Liver (tissue), 9 donors: Measurements from ENCODE around the gene ACTL7B. TPM values are rescaled to one million over a fixed set of nuclear protein-coding genes. Genes with fewer than 3 reads are reported as not detected.
"Not testable (repeated sequence)": the region's sequence is repeated elsewhere in the genome, so short reads cannot be mapped to it uniquely, and the experiment has no call there.

Experiments
- DNase-seq: peaks from one replicate; pipeline ENCODE4 v3.0.0-alpha.2; 2017; ENCODE audit warnings: low spot score
- H3K27ac ChIP-seq, 2 donors: one replicate each; pipeline ENCODE4 v1.7.0; 2013; ENCODE audit warnings: inconsistent platforms in 2 of 2, low read length in 2 of 2, control low read depth in 1 of 2, low read depth in 1 of 2, mild to moderate bottlenecking in 1 of 2
- H3K27me3 ChIP-seq, 4 donors: one replicate each; pipeline versions ENCODE4 v1.6.1 to v1.7.0; 2013; ENCODE audit warnings: low read length in 3 of 4, inconsistent platforms in 1 of 4, mild to moderate bottlenecking in 1 of 4, moderate library complexity in 1 of 4; ENCODE audit not compliant: control insufficient read depth in 4 of 4, insufficient read depth in 4 of 4
- H3K36me3 ChIP-seq, 4 donors: one replicate each; pipeline versions ENCODE4 v1.6.1 to v1.7.0; 2013; ENCODE audit warnings: low read length in 3 of 4, mild to moderate bottlenecking in 3 of 4, low read depth in 1 of 4, moderate library complexity in 1 of 4; ENCODE audit not compliant: control insufficient read depth in 4 of 4, insufficient read depth in 3 of 4
- H3K4me1 ChIP-seq, 4 donors: one replicate each; pipeline versions ENCODE4 v1.6.1 to v1.7.0; 2013; ENCODE audit warnings: low read length in 3 of 4, mild to moderate bottlenecking in 3 of 4, moderate library complexity in 1 of 4; ENCODE audit not compliant: control insufficient read depth in 4 of 4, insufficient read depth in 4 of 4
- H3K4me3 ChIP-seq, 3 donors: one replicate each; pipeline versions ENCODE4 v1.6.1 to v1.7.0; 2013; ENCODE audit warnings: low read length in 3 of 3, control low read depth in 1 of 3, low read depth in 1 of 3, mild to moderate bottlenecking in 1 of 3
- H3K9ac ChIP-seq, 2 donors: one replicate each; pipeline ENCODE4 v1.7.0; 2013; ENCODE audit warnings: low read length in 2 of 2, mild to moderate bottlenecking in 2 of 2, moderate library complexity in 2 of 2, control low read depth in 1 of 2, low read depth in 1 of 2
- H3K9me3 ChIP-seq, 4 donors: one replicate each; pipeline versions ENCODE4 v1.6.1 to v1.7.0; 2013; ENCODE audit warnings: low read length in 3 of 4; ENCODE audit not compliant: control insufficient read depth in 4 of 4
- ATF3 ChIP-seq: IDR thresholded peaks from 2 replicates; pipeline ENCODE4 v1.6.1; 2016; ENCODE audit warnings: antibody characterized with exemption
- CTCF ChIP-seq: fragments of 150-350 bp; IDR thresholded peaks from 2 replicates; pipeline ENCODE4 v1.5.1; 2017; ENCODE audit warnings: improper control_type of control experiment, low read depth, low read length; ENCODE audit not compliant: missing input control
- FOXA1 ChIP-seq: IDR thresholded peaks from 2 replicates; pipeline ENCODE4 v1.6.1; 2016; ENCODE audit warnings: antibody characterized with exemption
- FOXA2 ChIP-seq: IDR thresholded peaks from 2 replicates; pipeline ENCODE4 v1.6.1; 2016; ENCODE audit warnings: antibody characterized with exemption
- HNF4A ChIP-seq, 2 donors: conservative IDR thresholded peaks; 2 replicates each; pipeline ENCODE4 v1.6.1; 2016; ENCODE audit warnings: antibody characterized with exemption in 2 of 2, mild to moderate bottlenecking in 2 of 2
- HNF4G ChIP-seq: IDR thresholded peaks from 2 replicates; pipeline ENCODE4 v1.6.1; 2016; ENCODE audit warnings: antibody characterized with exemption
- JUND ChIP-seq, 2 donors: IDR thresholded peaks; 2 replicates each; pipeline ENCODE4 v1.6.1; 2016; ENCODE audit warnings: antibody characterized with exemption in 2 of 2
- MAX ChIP-seq: IDR thresholded peaks from 2 replicates; pipeline ENCODE4 v1.6.1; 2016; ENCODE audit warnings: antibody characterized with exemption
- NR2F2 ChIP-seq: IDR thresholded peaks from 2 replicates; pipeline ENCODE4 v1.6.1; 2016; ENCODE audit warnings: antibody characterized with exemption
- RAD21 ChIP-seq, 2 donors: IDR thresholded peaks; 2 replicates each; pipeline ENCODE4 v1.6.1; 2016; ENCODE audit warnings: antibody characterized with exemption in 2 of 2, mild to moderate bottlenecking in 2 of 2
- REST ChIP-seq: IDR thresholded peaks from 2 replicates; pipeline ENCODE4 v1.6.1; 2016; ENCODE audit warnings: antibody characterized with exemption, mild to moderate bottlenecking
- RXRA ChIP-seq, 2 donors: IDR thresholded peaks; 2 replicates each; pipeline ENCODE4 v1.6.1; 2017 to 2018; ENCODE audit warnings: antibody characterized with exemption in 2 of 2, mild to moderate bottlenecking in 1 of 2
- TAF1 ChIP-seq: conservative IDR thresholded peaks from 2 replicates; pipeline ENCODE4 v1.6.1; 2016; ENCODE audit warnings: antibody characterized with exemption, mild to moderate bottlenecking
- YY1 ChIP-seq: IDR thresholded peaks from 2 replicates; pipeline ENCODE4 v1.6.1; 2016; ENCODE audit warnings: antibody characterized with exemption, mild to moderate bottlenecking
- ZBTB33 ChIP-seq: IDR thresholded peaks from 2 replicates; pipeline ENCODE4 v1.6.1; 2016; ENCODE audit warnings: antibody characterized with exemption
- WGBS: extraction: QIAGEN DNeasy Blood & Tissue Kit; methylation state at CpG from one replicate; pipeline ENCODE4 v1.1.7; 2013; 5-methylcytosine and 5-hydroxymethylcytosine counted together
- polyA plus RNA-seq, 2 donors: library from polyadenylated mRNA; stranded (reverse) in 1 of 2; unstranded in 1 of 2; fragments of 200-250 nt in 1 of 2; fragments of >200 nt in 1 of 2; fragmentation: Nextera tagmentation in 1 of 2; extraction: Ambion mirVana in 1 of 2; gene quantifications; one replicate each; pipeline versions ENCODE4 v1.2.1 to v1.2.3, GENCODE V29; 2013 to 2015
- total RNA-seq, 2 donors: library from RNA; depleted of rRNA; stranded (reverse); fragments of >200 nt; gene quantifications; one replicate each; pipeline ENCODE4 v1.2.3, GENCODE V29; 2014
- donor health status: healthy.
- donor health status: healthy.
- donor health status: healthy.
- donor health status: healthy.
- donor health status: healthy.

ACTL7B gene
- total and polyA plus RNA-seq, 4 donors, result 0.09 TPM; not detected in 3

- H3K27ac ChIP-seq, result no peak overlapping the region
- no peaks in the 10 kb centered on the region for H3K9me3 ChIP-seq
- H3K27me3 ChIP-seq, result no peaks in the 10 kb centered on the region
- no peak for TF ChIP-seq REST
- TF ChIP-seq HNF4G, result no peak
- no peak for TF ChIP-seq TAF1
- TF ChIP-seq FOXA2, result no peak
- TF ChIP-seq NR2F2, result no peak
- no peak for TF ChIP-seq ATF3
- H3K9ac ChIP-seq, result no peak overlapping the region
- no peak for DNase-seq
- H3K4me1 ChIP-seq, result no peaks in the 10 kb centered on the region
- no peaks in the 10 kb centered on the region for H3K36me3 ChIP-seq
- 76% methylated on average over 16 of the region's 16 CpGs for WGBS
- no peak overlapping the region for H3K4me3 ChIP-seq
These were observed 13.0 kb downstream of the ACTL7B start for GRCh38 chr9:108842610-108843295.

- not testable (repeated sequence) for H3K4me3 ChIP-seq, H3K27ac ChIP-seq, H3K27me3 ChIP-seq, DNase-seq, H3K9ac ChIP-seq, H3K9me3 ChIP-seq, H3K36me3 ChIP-seq, H3K4me1 ChIP-seq
- WGBS, result 91% methylated on average over 5 of the region's 5 CpGs
These were observed 16.2 kb downstream of the ACTL7B start for GRCh38 chr9:108839561-108839960.

GRCh38 chr9:108838017-108838416 is 17.8 kb downstream of the ACTL7B start:
- no peaks in the 10 kb centered on the region for H3K4me1 ChIP-seq
- no peaks in the 10 kb centered on the region for H3K27me3 ChIP-seq
- H3K9me3 ChIP-seq, result no peaks in the 10 kb centered on the region
- 85% methylated on average over 6 of the region's 6 CpGs for WGBS
- H3K9ac ChIP-seq, result no peak overlapping the region
- no peaks in the 10 kb centered on the region for H3K36me3 ChIP-seq
- no peak overlapping the region for H3K4me3 ChIP-seq
- no peak overlapping the region for H3K27ac ChIP-seq
- no peak for DNase-seq
- no peak for TF ChIP-seq CTCF
- no peak for TF ChIP-seq HNF4G
- TF ChIP-seq ATF3, result no peak
- TF ChIP-seq JUND (IDR thresholded peaks at IDR 0.05), result no peak
- TF ChIP-seq RXRA (IDR thresholded peaks at IDR 0.05), result no peak
- TF ChIP-seq MAX, result no peak
- TF ChIP-seq TAF1, result no peak
- TF ChIP-seq ZBTB33, result no peak
- TF ChIP-seq REST, result no peak
- no peak for TF ChIP-seq FOXA2
- no peak for TF ChIP-seq YY1
- no peak for TF ChIP-seq FOXA1
- no peak for TF ChIP-seq RAD21 (IDR thresholded peaks at IDR 0.05)
- no peak for TF ChIP-seq NR2F2
- TF ChIP-seq HNF4A (conservative IDR thresholded peaks at IDR 0.05), result no peak
